ENCODE data around the gene ULK4.

DNA sequence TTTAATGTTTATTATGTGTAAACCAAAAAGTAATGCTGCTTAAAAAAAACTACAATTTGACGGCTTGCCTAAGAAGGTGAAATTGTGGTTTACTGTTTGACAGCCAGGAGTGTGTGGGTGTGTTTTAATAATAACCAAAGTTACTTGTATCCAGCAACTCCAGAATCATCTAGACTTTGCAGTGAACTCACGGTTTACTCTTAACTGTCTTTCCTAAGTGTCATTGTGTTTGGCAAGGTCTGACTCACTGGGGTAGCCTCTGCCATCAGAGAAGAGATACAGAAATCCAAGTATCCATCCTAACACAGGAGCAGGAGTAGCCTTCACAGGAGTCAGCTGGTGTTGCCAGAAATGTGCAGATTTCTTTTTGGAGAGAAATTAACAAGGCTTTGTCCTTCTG, 611.5 kb downstream of the ULK4 start:
- TF ChIP-seq SMC3 (conservative IDR thresholded peaks at IDR 0.05; ENCODE audit: poor library complexity) (no peak), POLR2AphosphoS5 (IDR thresholded peaks at IDR 0.05) (no peak), TAF1 (IDR thresholded peaks at IDR 0.05; ENCODE audit: low read depth) (no peak), EP300 (conservative IDR thresholded peaks at IDR 0.05; ENCODE audit: poor library complexity, severe bottlenecking) (no peak), EZH2 (IDR thresholded peaks at IDR 0.05; ENCODE audit: borderline replicate concordance, insufficient read depth, low read length, poor library complexity, severe bottlenecking) (no peak), REST (IDR thresholded peaks at IDR 0.05; ENCODE audit: borderline replicate concordance) (no peak), RAD21 (conservative IDR thresholded peaks at IDR 0.05) (no peak), MXI1 (conservative IDR thresholded peaks at IDR 0.05; ENCODE audit: poor library complexity, severe bottlenecking) (no peak)
- TF ChIP-seq, protein P1, sequence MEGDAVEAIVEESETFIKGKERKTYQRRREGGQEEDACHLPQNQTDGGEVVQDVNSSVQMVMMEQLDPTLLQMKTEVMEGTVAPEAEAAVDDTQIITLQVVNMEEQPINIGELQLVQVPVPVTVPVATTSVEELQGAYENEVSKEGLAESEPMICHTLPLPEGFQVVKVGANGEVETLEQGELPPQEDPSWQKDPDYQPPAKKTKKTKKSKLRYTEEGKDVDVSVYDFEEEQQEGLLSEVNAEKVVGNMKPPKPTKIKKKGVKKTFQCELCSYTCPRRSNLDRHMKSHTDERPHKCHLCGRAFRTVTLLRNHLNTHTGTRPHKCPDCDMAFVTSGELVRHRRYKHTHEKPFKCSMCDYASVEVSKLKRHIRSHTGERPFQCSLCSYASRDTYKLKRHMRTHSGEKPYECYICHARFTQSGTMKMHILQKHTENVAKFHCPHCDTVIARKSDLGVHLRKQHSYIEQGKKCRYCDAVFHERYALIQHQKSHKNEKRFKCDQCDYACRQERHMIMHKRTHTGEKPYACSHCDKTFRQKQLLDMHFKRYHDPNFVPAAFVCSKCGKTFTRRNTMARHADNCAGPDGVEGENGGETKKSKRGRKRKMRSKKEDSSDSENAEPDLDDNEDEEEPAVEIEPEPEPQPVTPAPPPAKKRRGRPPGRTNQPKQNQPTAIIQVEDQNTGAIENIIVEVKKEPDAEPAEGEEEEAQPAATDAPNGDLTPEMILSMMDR (IDR thresholded peaks at IDR 0.05; ENCODE audit: poor library complexity, severe bottlenecking), result no peak

Data from neural cell (in vitro differentiated cells).